HFF-Myc (cell line): ENCODE data around the gene LIME1.

Experiments
- DNase-seq: peaks from one replicate; pipeline ENCODE4 v3.0.0-alpha.2; 2011; ENCODE audit warnings: low read depth; ENCODE audit errors: extremely low read depth
- H3K4me3 ChIP-seq: replicated peaks from 2 replicates; pipeline ENCODE4 v1.5.1; 2011; ENCODE audit warnings: low read depth, mild to moderate bottlenecking, control low read depth, low read length
- CTCF ChIP-seq: IDR thresholded peaks from 2 replicates; pipeline ENCODE4 v1.5.1; 2012; ENCODE audit warnings: mild to moderate bottlenecking, low read depth, low read length, control low read depth; ENCODE audit errors: missing control alignments

LIME1 gene

GRCh38 chr20:63782051-63782471 lies 45.6 kb downstream of the LIME1 start:
- no peak overlapping the region for H3K4me3 ChIP-seq
- no peak for TF ChIP-seq CTCF
- no peak for DNase-seq

- no peak for TF ChIP-seq CTCF
- no peak overlapping the region for H3K4me3 ChIP-seq
- DNase-seq: no peak
These were observed 46.1 kb downstream of the LIME1 start for GRCh38 chr20:63782521-63782971.

GRCh38 chr20:63783970-63784369 lies 47.5 kb downstream of the LIME1 start:
- no peak for DNase-seq
- H3K4me3 ChIP-seq: no peak overlapping the region
- TF ChIP-seq CTCF: no peak

- DNase-seq: no peak
- no peak for TF ChIP-seq CTCF
These were observed 49.2 kb downstream of the LIME1 start for GRCh38 chr20:63785691-63786131.

GRCh38 chr20:63787302-63787701 lies 50.8 kb downstream of the LIME1 start:
- TF ChIP-seq CTCF: no peak

More at GRCh38 chr20:63785691-63786131, 49.2 kb downstream of the LIME1 start:
- no peak overlapping the region for H3K4me3 ChIP-seq

GRCh38 chr20:63787749-63788148 lies 51.3 kb downstream of the LIME1 start:
- TF ChIP-seq CTCF: no peak
- DNase-seq: no peak
- no peak overlapping the region for H3K4me3 ChIP-seq

More at GRCh38 chr20:63787302-63787701, 50.8 kb downstream of the LIME1 start:
- H3K4me3 ChIP-seq: no peak overlapping the region
- DNase-seq: no peak
